Osteocyte (in vitro differentiated cells): ENCODE results near the gene RNGTT. TPM values are rescaled to one million over a fixed set of nuclear protein-coding genes. Genes with fewer than 3 reads are reported as not detected.

Experiments used
- DNase-seq: peaks from one replicate; pipeline ENCODE4 v3.0.0; 2021; ENCODE audit warnings: mixed read lengths; ENCODE audit not compliant: unreplicated experiment; ENCODE audit errors: extremely low spot score
- H3K27ac Mint-ChIP-seq: one replicate; pipeline ENCODE4 v1.8.0; 2021; ENCODE audit warnings: mild to moderate bottlenecking, mixed read lengths; ENCODE audit not compliant: unreplicated experiment
- H3K27me3 Mint-ChIP-seq: one replicate; pipeline ENCODE4 v1.8.0; 2021; ENCODE audit warnings: mixed read lengths; ENCODE audit not compliant: unreplicated experiment
- H3K36me3 Mint-ChIP-seq: one replicate; pipeline ENCODE4 v1.8.0; 2021; ENCODE audit warnings: mixed read lengths; ENCODE audit not compliant: unreplicated experiment
- H3K4me1 Mint-ChIP-seq: one replicate; pipeline ENCODE4 v1.8.0; 2021; ENCODE audit warnings: mixed read lengths; ENCODE audit not compliant: unreplicated experiment
- H3K4me3 Mint-ChIP-seq: one replicate; pipeline ENCODE4 v1.8.0; 2021; ENCODE audit warnings: mild to moderate bottlenecking, moderate library complexity, mixed read lengths; ENCODE audit not compliant: unreplicated experiment
- H3K9me3 Mint-ChIP-seq: one replicate; pipeline ENCODE4 v1.8.0; 2021; ENCODE audit warnings: mixed read lengths; ENCODE audit not compliant: unreplicated experiment
- total RNA-seq: library from RNA; stranded (reverse); gene quantifications from 2 replicates; pipeline ENCODE4 v1.2.1, GENCODE V29; 2021
- TF ChIP-seq, protein P1 (sequence below): fragments of 200-600 bp; sonication (generic); IDR thresholded peaks from 2 replicates; pipeline ENCODE4 v1.5.0; 2021; ENCODE audit warnings: antibody characterized with exemption, mild to moderate bottlenecking, moderate library complexity

Gene RNGTT
- total RNA-seq, 1 donor from 2014 or later, result 12.7 TPM

- Mint-ChIP-seq H3K4me3 (no peak overlapping the region), H3K36me3 (peaks cover 1% of the 10 kb centered on the region), H3K4me1 (no peaks in the 10 kb centered on the region), H3K27ac (no peak overlapping the region), H3K9me3 (peaks cover 1% of the 10 kb centered on the region), H3K27me3 (no peaks in the 10 kb centered on the region)
- no peak for DNase-seq
- TF ChIP-seq, protein P1, sequence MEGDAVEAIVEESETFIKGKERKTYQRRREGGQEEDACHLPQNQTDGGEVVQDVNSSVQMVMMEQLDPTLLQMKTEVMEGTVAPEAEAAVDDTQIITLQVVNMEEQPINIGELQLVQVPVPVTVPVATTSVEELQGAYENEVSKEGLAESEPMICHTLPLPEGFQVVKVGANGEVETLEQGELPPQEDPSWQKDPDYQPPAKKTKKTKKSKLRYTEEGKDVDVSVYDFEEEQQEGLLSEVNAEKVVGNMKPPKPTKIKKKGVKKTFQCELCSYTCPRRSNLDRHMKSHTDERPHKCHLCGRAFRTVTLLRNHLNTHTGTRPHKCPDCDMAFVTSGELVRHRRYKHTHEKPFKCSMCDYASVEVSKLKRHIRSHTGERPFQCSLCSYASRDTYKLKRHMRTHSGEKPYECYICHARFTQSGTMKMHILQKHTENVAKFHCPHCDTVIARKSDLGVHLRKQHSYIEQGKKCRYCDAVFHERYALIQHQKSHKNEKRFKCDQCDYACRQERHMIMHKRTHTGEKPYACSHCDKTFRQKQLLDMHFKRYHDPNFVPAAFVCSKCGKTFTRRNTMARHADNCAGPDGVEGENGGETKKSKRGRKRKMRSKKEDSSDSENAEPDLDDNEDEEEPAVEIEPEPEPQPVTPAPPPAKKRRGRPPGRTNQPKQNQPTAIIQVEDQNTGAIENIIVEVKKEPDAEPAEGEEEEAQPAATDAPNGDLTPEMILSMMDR, result no peak
Observed at GRCh38 chr6:88749849-88750248, 213.6 kb downstream of the RNGTT start.

DNA sequence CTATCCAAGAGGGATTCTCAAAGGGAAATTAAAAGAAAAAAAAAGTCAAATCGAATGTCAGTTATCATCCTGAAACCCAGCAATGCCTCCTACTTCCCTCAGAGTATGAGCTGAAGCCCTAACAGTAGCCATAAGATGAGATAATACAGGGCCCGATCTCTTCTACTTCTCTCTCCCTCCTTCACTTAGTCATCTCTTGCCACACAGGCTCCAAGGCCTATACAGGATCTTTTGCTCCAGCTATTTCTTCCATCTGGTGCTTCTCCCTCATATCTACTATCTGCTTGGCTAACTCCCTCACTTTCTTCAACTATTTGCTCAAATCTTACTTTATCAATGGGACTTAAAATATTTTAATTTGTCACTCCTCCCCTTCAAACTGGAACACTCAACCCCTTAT, 215.3 kb downstream of the RNGTT start:
- Mint-ChIP-seq H3K36me3 (no peaks in the 10 kb centered on the region), H3K27me3 (no peaks in the 10 kb centered on the region), H3K4me3 (no peak overlapping the region), H3K4me1 (no peaks in the 10 kb centered on the region), H3K9me3 (no peaks in the 10 kb centered on the region), H3K27ac (no peak overlapping the region)
- no peak for DNase-seq
- TF ChIP-seq, protein P1, result no peak

- DNase-seq, result no peak
- peaks cover 1% of the 10 kb centered on the region for H3K4me1 Mint-ChIP-seq
- TF ChIP-seq, protein P1, result no peak
- H3K27ac Mint-ChIP-seq, result no peak overlapping the region
- H3K4me3 Mint-ChIP-seq, result no peak overlapping the region
- H3K36me3 Mint-ChIP-seq, result peaks cover 2% of the 10 kb centered on the region
- no peaks in the 10 kb centered on the region for H3K27me3 Mint-ChIP-seq
- H3K9me3 Mint-ChIP-seq, result peaks cover 3% of the 10 kb centered on the region
Observed at GRCh38 chr6:88741939-88742338, 221.5 kb downstream of the RNGTT start.

DNA sequence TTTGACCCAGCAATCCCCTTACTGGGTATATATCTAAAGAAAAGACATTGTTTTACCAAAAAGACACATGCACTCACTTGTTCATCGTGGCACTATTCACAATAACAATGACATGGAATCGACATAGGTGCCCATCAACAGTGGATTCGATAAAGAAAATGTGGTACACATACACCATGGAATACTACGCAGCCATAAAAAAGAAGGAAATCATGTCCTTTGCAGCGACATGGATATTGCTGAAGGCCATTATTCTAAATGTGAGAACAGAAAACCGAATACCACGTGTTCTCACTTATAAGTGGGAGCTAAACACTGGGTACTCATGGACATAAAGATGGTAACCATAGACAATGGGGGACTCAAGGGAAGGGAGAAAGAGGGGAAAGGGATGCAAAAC, 222.3 kb downstream of the RNGTT start:
- no peak for DNase-seq
- Mint-ChIP-seq H3K4me3 (no peak overlapping the region), H3K27me3 (no peaks in the 10 kb centered on the region), H3K9me3 (peaks cover 3% of the 10 kb centered on the region), H3K27ac (no peak overlapping the region), H3K4me1 (peaks cover 1% of the 10 kb centered on the region), H3K36me3 (peaks cover 8% of the 10 kb centered on the region)
- TF ChIP-seq, protein P1, result no peak

DNA sequence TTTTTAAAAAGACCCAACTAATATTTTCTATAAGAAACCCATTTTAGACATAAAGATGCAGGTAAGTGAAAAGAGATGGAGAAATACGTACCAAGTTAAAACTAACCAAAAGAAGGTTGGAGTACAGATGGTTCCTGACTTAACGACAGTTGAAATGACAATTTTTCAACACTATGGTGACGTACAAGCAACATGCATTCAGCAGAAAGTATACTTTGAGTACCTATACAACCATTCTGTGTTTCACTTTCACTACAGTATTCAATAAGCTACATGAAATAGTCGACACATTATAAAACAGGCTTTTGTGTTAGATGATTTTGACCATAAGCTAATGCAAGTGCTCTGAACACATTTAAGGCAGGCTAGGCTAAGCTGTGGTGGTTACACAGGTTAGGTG, 228.9 kb downstream of the RNGTT start:
- no peaks in the 10 kb centered on the region for H3K27me3 Mint-ChIP-seq
- no peak for DNase-seq
- peaks cover 10% of the 10 kb centered on the region for H3K4me1 Mint-ChIP-seq
- no peak overlapping the region for H3K27ac Mint-ChIP-seq
- TF ChIP-seq, protein P1, result no peak
- H3K4me3 Mint-ChIP-seq, result no peak overlapping the region
- H3K9me3 Mint-ChIP-seq, result no peaks in the 10 kb centered on the region
- H3K36me3 Mint-ChIP-seq, result peaks cover 6% of the 10 kb centered on the region
